ENCODE data around the gene NOA1.

DNA sequence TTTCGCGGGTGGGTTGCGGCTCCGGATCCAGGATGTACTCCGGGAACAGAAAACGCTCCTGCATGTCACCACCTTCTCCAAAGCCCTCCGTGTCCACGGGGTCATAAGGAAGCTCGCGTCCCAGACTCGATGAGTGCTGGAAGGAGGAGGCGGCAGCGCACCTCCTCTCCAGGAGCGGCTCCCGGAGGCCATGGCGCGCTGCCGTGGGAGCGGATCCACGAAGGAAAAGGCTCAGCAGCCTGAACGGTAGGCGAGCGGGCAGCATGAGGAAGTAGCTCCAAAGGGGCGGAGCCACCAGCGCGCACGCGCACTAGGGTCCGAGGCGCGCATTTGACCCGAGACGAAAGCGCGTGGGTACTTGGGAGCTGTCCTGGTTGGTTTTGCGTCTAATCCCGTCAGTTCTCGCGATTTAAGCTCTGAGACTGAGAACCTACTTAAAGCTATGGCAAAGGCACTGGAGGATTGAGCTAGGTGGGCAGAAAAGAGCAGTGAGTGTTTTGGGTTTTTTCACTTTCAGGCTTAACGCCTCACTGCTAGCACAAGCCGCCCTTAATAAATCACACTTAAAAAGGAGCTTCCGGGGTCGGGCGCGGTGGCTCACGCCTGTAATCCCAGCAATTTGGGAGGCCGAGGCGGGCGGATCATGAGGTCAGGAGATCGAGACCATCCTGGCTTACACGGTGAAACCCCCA is at the start of gene NOA1:
- TF ChIP-seq, protein P1, sequence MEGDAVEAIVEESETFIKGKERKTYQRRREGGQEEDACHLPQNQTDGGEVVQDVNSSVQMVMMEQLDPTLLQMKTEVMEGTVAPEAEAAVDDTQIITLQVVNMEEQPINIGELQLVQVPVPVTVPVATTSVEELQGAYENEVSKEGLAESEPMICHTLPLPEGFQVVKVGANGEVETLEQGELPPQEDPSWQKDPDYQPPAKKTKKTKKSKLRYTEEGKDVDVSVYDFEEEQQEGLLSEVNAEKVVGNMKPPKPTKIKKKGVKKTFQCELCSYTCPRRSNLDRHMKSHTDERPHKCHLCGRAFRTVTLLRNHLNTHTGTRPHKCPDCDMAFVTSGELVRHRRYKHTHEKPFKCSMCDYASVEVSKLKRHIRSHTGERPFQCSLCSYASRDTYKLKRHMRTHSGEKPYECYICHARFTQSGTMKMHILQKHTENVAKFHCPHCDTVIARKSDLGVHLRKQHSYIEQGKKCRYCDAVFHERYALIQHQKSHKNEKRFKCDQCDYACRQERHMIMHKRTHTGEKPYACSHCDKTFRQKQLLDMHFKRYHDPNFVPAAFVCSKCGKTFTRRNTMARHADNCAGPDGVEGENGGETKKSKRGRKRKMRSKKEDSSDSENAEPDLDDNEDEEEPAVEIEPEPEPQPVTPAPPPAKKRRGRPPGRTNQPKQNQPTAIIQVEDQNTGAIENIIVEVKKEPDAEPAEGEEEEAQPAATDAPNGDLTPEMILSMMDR (IDR thresholded peaks at IDR 0.05; ENCODE audit: poor library complexity), result no peak
- TF ChIP-seq EZH2 (IDR thresholded peaks at IDR 0.05; ENCODE audit: borderline replicate concordance) (no peak), EZH2phosphoT487 (IDR thresholded peaks at IDR 0.05; ENCODE audit: low read depth, severe bottlenecking, unreplicated experiment) (no peak)

Data from hepatocyte (in vitro differentiated cells).